HepG2 (cell line): ENCODE results near the gene FABP6. TPM values are rescaled to one million over a fixed set of nuclear protein-coding genes. Genes with fewer than 3 reads are reported as not detected.

Experiments
- ATAC-seq: fragments of 200-7000 bp; cut with Tn5 transposase; 3 replicates; pipeline ENCODE4 v1.9.1; 2020; ENCODE audit warnings: mild to moderate bottlenecking, moderate library complexity
- BruUV-seq: library from RNA; stranded (reverse); fragments of 400-500 nt; replicated peaks from 2 replicates; lab custom pipeline; 2021; lab: Mats Ljungman, UMichigan
- CTCF ChIA-PET: fragments of 300-600 bp; formaldehyde crosslinking; extraction: SDS; loops from one replicate; lab custom pipeline; 2021; ENCODE audit warnings: low total read pairs, inconsistent platforms, low intra/inter-chr PET ratio; lab: Yijun Ruan, JAX
- POLR2A ChIA-PET: fragments of 350-600 bp; sonication (Branson Sonifier 250); formaldehyde crosslinking; loops from one replicate; lab custom pipeline; 2020; ENCODE audit warnings: antibody characterized with exemption, inconsistent platforms; lab: Yijun Ruan, JAX
- DNase-seq: peaks from one replicate; pipeline ENCODE4 v3.0.0-alpha.2; 2015; ENCODE audit warnings: low spot score
- FAIRE-seq: peaks from 3 replicates; lab custom pipeline; 2011; peaks lifted over from hg19 to GRCh38; lab: Jason Lieb, UNC
- H2AFZ ChIP-seq: one replicate; pipeline ENCODE4 v1.6.1; 2011; ENCODE audit warnings: low read length, inconsistent platforms
- H3K27ac ChIP-seq: fragments of 300-600 bp; 3 replicates; pipeline ENCODE4 v1.8.0; 2011; ENCODE audit warnings: mixed run types, mild to moderate bottlenecking, mixed read lengths, low read length, inconsistent platforms; ENCODE audit not compliant: insufficient read depth; ENCODE audit errors: extremely low read length
- H3K27me3 ChIP-seq, 2 experiments: fragments of 200-600 bp in 1 of 2; 2 replicates in 1 of 2; 3 replicates in 1 of 2; pipeline versions ENCODE4 v1.6.0 to v1.8.0; 2011; ENCODE audit warnings: low read length in 2 of 2, mild to moderate bottlenecking in 2 of 2, moderate library complexity in 2 of 2, inconsistent platforms in 1 of 2; ENCODE audit not compliant: insufficient read depth in 2 of 2, control insufficient read depth in 1 of 2
- H3K36me3 ChIP-seq, 2 experiments: fragments of 200-600 bp in 1 of 2; replicated peaks in 1 of 2; 2 replicates in 1 of 2; 3 replicates in 1 of 2; pipeline versions ENCODE4 v1.5.1 to v1.8.0; 2011; ENCODE audit warnings: low read length in 2 of 2, inconsistent platforms in 1 of 2; ENCODE audit not compliant: insufficient read depth in 2 of 2, control insufficient read depth in 1 of 2
- H3K4me1 ChIP-seq: 2 replicates; pipeline ENCODE4 v1.5.1; 2012; ENCODE audit warnings: low read length, inconsistent platforms; ENCODE audit not compliant: insufficient read depth
- H3K4me2 ChIP-seq: 2 replicates; pipeline ENCODE4 v1.6.0; 2011; ENCODE audit warnings: low read depth, low read length, inconsistent platforms
- H3K4me3 ChIP-seq, 3 experiments: fragments of 200-600 bp in 1 of 3; sonication (generic), shearing (Covaris generic) in 1 of 3; replicated peaks in 1 of 3; 2 replicates each; pipeline ENCODE4 v1.5.1; 2011 to 2016; ENCODE audit warnings: low read length in 3 of 3, inconsistent platforms in 2 of 3, low read depth in 2 of 3, mild to moderate bottlenecking in 2 of 3, control low read depth in 1 of 3, mixed read lengths in 1 of 3; ENCODE audit not compliant: insufficient read depth in 1 of 3
- H3K79me2 ChIP-seq: one replicate; pipeline ENCODE4 v1.6.1; 2011; ENCODE audit warnings: low read length, inconsistent platforms; ENCODE audit not compliant: insufficient read depth
- H3K9ac ChIP-seq: 2 replicates; pipeline ENCODE4 v1.6.0; 2011; ENCODE audit warnings: mild to moderate bottlenecking, low read depth, low read length, inconsistent platforms; ENCODE audit not compliant: insufficient read depth
- H3K9me3 ChIP-seq: 2 replicates; pipeline ENCODE4 v1.5.1; 2012; ENCODE audit warnings: mild to moderate bottlenecking, low read length
- H4K20me1 ChIP-seq: 2 replicates; pipeline ENCODE4 v1.6.0; 2011; ENCODE audit warnings: inconsistent platforms, mild to moderate bottlenecking, low read length, moderate library complexity; ENCODE audit not compliant: insufficient read depth
- CBX1 ChIP-seq: IDR thresholded peaks from one replicate; pipeline ENCODE4 v1.6.1; 2016; ENCODE audit warnings: antibody characterized with exemption, low read depth
- HNF1A ChIP-seq, 2 experiments: sonication (generic) in 1 of 2; formaldehyde crosslinking in 1 of 2; IDR thresholded peaks; 2 replicates each; pipeline versions ENCODE4 v1.4.0 to v1.6.1; 2016 to 2020; ENCODE audit warnings: borderline replicate concordance in 1 of 2, low read depth in 1 of 2, mild to moderate bottlenecking in 1 of 2, missing genetic modification reagents in 1 of 2
- HNF4G ChIP-seq, 2 experiments: sonication (generic) in 1 of 2; formaldehyde crosslinking in 1 of 2; IDR thresholded peaks; 2 replicates each; pipeline versions ENCODE4 v1.4.0 to v1.6.1; 2011 to 2020; ENCODE audit warnings: borderline replicate concordance in 2 of 2, low read depth in 2 of 2, mild to moderate bottlenecking in 2 of 2, low read length in 1 of 2, missing genetic modification reagents in 1 of 2, moderate library complexity in 1 of 2
- MTF1 ChIP-seq: sonication (generic); formaldehyde crosslinking; IDR thresholded peaks from 2 replicates; pipeline ENCODE4 v1.5.0; 2020; ENCODE audit warnings: missing genetic modification reagents
- NPAS2 ChIP-seq: sonication (generic); formaldehyde crosslinking; IDR thresholded peaks from 2 replicates; pipeline ENCODE4 v1.8.0; 2022; ENCODE audit warnings: mild to moderate bottlenecking, missing genetic modification reagents, borderline replicate concordance
- RFX5 ChIP-seq: IDR thresholded peaks from 2 replicates; pipeline ENCODE4 v1.6.1; 2011; ENCODE audit warnings: low read depth, low read length, improper control_type of control experiment
- RFXANK ChIP-seq: IDR thresholded peaks from 2 replicates; pipeline ENCODE4 v1.6.1; 2016
- SRY ChIP-seq: sonication (generic); formaldehyde crosslinking; IDR thresholded peaks from 2 replicates; pipeline ENCODE4 v1.8.0; 2022; ENCODE audit warnings: mild to moderate bottlenecking, missing genetic modification reagents
- ZC3H13 ChIP-seq: sonication (generic); formaldehyde crosslinking; IDR thresholded peaks from 2 replicates; pipeline ENCODE4 v1.8.1; 2023; ENCODE audit warnings: mild to moderate bottlenecking, missing genetic modification reagents, moderate library complexity
- ZFP41 ChIP-seq: sonication (generic); formaldehyde crosslinking; IDR thresholded peaks from 2 replicates; pipeline ENCODE4 v1.4.0; 2020; ENCODE audit warnings: mild to moderate bottlenecking, missing genetic modification reagents, borderline replicate concordance
- ZNF501 ChIP-seq: sonication (generic); formaldehyde crosslinking; IDR thresholded peaks from 2 replicates; pipeline ENCODE4 v1.5.1; 2020; ENCODE audit warnings: mild to moderate bottlenecking, moderate library complexity, missing genetic modification reagents
- ZNF570 ChIP-seq: sonication (generic); formaldehyde crosslinking; IDR thresholded peaks from 2 replicates; pipeline ENCODE4 v1.4.0; 2020; ENCODE audit warnings: mild to moderate bottlenecking, missing genetic modification reagents, borderline replicate concordance
- ZNF713 ChIP-seq: sonication (generic); formaldehyde crosslinking; IDR thresholded peaks from 2 replicates; pipeline ENCODE4 v1.4.0; 2020; ENCODE audit warnings: mild to moderate bottlenecking, missing genetic modification reagents
- ZNF737 ChIP-seq: sonication (generic); formaldehyde crosslinking; IDR thresholded peaks from 2 replicates; pipeline ENCODE4 v1.5.0; 2020; ENCODE audit warnings: missing genetic modification reagents, mild to moderate bottlenecking, borderline replicate concordance
- ZNF781 ChIP-seq: sonication (generic); formaldehyde crosslinking; IDR thresholded peaks from 2 replicates; pipeline ENCODE4 v1.5.1; 2020; ENCODE audit warnings: borderline replicate concordance, mild to moderate bottlenecking, missing genetic modification reagents; ENCODE audit errors: not compliant biosample characterization
- WGBS: methylation state at CpG from one replicate; pipeline ENCODE4 v1.1.6; 2017; ENCODE audit warnings: low lambda C conversion rate; 5-methylcytosine and 5-hydroxymethylcytosine counted together
- in situ Hi-C: cut with HindIII; loops from 2 replicates; pipeline ENCODE4 v1.10.0; 2017; ENCODE audit warnings: low pct_unique_long_range_greater_than_20kb; ENCODE audit not compliant: extremely low pct_ligation_motif_present
- intact Hi-C: fragments of 100-400 bp; cut with micrococcal nuclease; formaldehyde crosslinking; loops from one replicate; pipeline ENCODE4 v1.10.0; 2022; ENCODE audit not compliant: unreplicated experiment
- polyA plus RNA-seq, 8 experiments: library from polyadenylated mRNA; depleted of rRNA in 3 of 8; stranded (reverse) in 7 of 8; unstranded in 1 of 8; fragments of >200 nt; fragmentation: Illumina TruSeq in 4 of 8; extraction: Trizol in 4 of 8; gene quantifications; 2 replicates each; pipeline versions ENCODE4 v1.2.1 to v1.2.3, GENCODE V29; 2011 to 2016; ENCODE audit warnings: low read depth in 4 of 8, missing spikeins in 1 of 8, mixed read lengths in 1 of 8; ENCODE audit not compliant: insufficient read depth in 1 of 8
- total RNA-seq, 5 experiments: library from RNA; depleted of rRNA; stranded (reverse); fragments of >200 nt; fragmentation: Illumina TruSeq; extraction: Trizol; gene quantifications; 2 replicates each; pipeline ENCODE4 v1.2.3, GENCODE V29; 2016; ENCODE audit warnings: low read depth in 1 of 5
- TF ChIP-seq, protein P1 (sequence below): sonication (generic); formaldehyde crosslinking; conservative IDR thresholded peaks from 2 replicates; pipeline ENCODE4 v1.4.0; 2020; ENCODE audit warnings: missing genetic modification reagents

The FABP6 gene
- total and polyA plus RNA-seq, 2 of the 13 experiments (the other 11 are each of a cell fraction or from before 2014, with no cell fraction given) = 0.13 TPM; not detected in 1

GRCh38 chr5:160266752-160267345, 37.5 kb downstream of the FABP6 start (continued):
- TF ChIP-seq, protein P1, sequence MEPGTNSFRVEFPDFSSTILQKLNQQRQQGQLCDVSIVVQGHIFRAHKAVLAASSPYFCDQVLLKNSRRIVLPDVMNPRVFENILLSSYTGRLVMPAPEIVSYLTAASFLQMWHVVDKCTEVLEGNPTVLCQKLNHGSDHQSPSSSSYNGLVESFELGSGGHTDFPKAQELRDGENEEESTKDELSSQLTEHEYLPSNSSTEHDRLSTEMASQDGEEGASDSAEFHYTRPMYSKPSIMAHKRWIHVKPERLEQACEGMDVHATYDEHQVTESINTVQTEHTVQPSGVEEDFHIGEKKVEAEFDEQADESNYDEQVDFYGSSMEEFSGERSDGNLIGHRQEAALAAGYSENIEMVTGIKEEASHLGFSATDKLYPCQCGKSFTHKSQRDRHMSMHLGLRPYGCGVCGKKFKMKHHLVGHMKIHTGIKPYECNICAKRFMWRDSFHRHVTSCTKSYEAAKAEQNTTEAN (CRISPR knock-in tag) = no peak
- TF ChIP-seq HNF4G (IDR thresholded peaks at IDR 0.05; ENCODE audit: borderline replicate concordance, low read depth, low read length) = peak; percentile 36
- TF ChIP-seq HNF4G (CRISPR knock-in tag; IDR thresholded peaks at IDR 0.05; ENCODE audit: borderline replicate concordance, low read depth) = no peak
- no peak for TF ChIP-seq RFX5
- TF ChIP-seq, all 625 proteins: peak for 26

GRCh38 chr5:160268121-160268520, 38.8 kb downstream of the FABP6 start:
- in situ Hi-C loops (no loop called here), intact Hi-C loops (no loop called here)
- BruUV-seq = no TSS peak
- WGBS = 76% methylated on average over 5 of the region's 5 CpGs
- FAIRE-seq = no peak
- no peak for DNase-seq
- ATAC-seq = no peak
- Histone ChIP-seq H3K27me3 (no peaks in the 10 kb centered on the region), H4K20me1 (no peaks in the 10 kb centered on the region), H3K9me3 (no peaks in the 10 kb centered on the region), H3K4me2 (no peak overlapping the region), H2AFZ (no peak overlapping the region), H3K79me2 (no peaks in the 10 kb centered on the region), H3K4me3 (no peak overlapping the region), H3K4me1 (peaks cover 19% of the 10 kb centered on the region), H3K36me3 (no peaks in the 10 kb centered on the region), H3K27ac (no peak overlapping the region), H3K9ac (no peak overlapping the region)
- ChIA-PET CTCF (no interaction called here), POLR2A (no interaction called here)
- TF ChIP-seq HNF1A (IDR thresholded peaks at IDR 0.05; ENCODE audit: low read depth) (no peak), HNF1A (CRISPR knock-in tag; IDR thresholded peaks at IDR 0.05; ENCODE audit: borderline replicate concordance) (no peak), CBX1 (no peak), MTF1 (no peak), ZFP41 (CRISPR knock-in tag) (no peak), ZNF501 (no peak), NPAS2 (CRISPR knock-in tag) (no peak), ZNF781 (CRISPR knock-in tag) (no peak), RFXANK (CRISPR knock-in tag) (no peak), ZNF737 (no peak), ZNF570 (no peak), ZC3H13 (CRISPR knock-in tag) (no peak), SRY (no peak), ZNF713 (CRISPR knock-in tag) (no peak)
